Measurements from ENCODE around the gene NAGS. TPM values are rescaled to one million over a fixed set of nuclear protein-coding genes. Genes with fewer than 3 reads are reported as not detected.
A peak's percentile ranks its signal among the peaks of the same experiment; 100 is the strongest.
"Not testable (repeated sequence)": the region's sequence is repeated elsewhere in the genome, so short reads cannot be mapped to it uniquely, and the experiment has no call there.

Gene NAGS
- polyA plus RNA-seq, 6 donors from 2014 or later = 0.57 to 1.8 (median 0.90) TPM; not detected in 1

DNA sequence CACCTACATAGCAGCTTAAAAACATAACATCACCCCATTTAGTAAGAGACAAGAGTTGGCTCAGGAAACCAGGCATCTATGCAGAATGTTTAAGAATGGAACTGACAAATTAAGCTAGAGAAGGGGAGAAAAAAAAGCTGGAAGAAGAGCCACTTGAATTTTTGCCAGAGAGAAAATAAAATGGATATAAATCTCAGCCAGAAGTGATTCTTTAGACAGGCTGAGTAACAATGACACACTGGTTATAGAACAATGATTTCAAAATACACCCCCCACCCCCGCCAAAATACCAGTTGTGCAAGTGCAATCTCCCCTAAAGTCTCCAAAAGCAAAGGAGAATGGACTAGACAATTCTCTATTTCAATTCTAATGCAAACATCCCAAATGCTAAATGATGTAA lies 39.6 kb downstream of the NAGS start:
- DNase-seq = no peak
- Mint-ChIP-seq H3K27ac (peak overlapping the region in 1 of 6 donors; percentile 79), H3K27me3 (no peaks in the 10 kb centered on the region), H3K4me1 (peaks cover 9 to 18% (median 10%) of the 10 kb centered on the region in 3 donors), H3K4me3 (no peak overlapping the region), H3K36me3 (peaks cover 0 to 4% of the 10 kb centered on the region in 2 donors), H3K9me3 (no peaks in the 10 kb centered on the region)
- no peak for ATAC-seq (ENCODE audit: low read depth in 2 of 2)

DNA sequence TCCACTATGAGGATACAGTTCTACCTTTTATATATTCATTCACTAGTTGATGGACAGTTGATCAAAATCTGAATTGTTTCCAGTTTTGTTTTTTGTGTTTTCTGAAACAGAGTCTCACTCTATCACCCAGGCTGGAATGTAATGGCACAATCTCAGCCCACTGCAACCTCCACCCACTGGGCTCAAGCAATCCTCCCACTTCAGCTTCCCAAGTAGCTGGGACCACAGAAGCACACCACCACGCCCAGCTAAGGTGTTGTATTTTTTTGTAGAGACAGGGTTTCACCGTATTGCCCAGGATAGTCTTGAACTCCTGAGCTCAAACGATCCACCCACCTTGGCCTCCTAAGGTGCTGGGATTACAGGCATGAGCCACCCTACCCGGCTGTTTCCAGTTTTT lies 41.1 kb downstream of the NAGS start:
- H3K36me3 Mint-ChIP-seq = peaks cover 0 to 4% of the 10 kb centered on the region in 2 donors
- H3K27ac Mint-ChIP-seq = peak overlapping the region in 1 of 6 donors; percentile 15
- DNase-seq = no peak
- H3K4me1 Mint-ChIP-seq = peaks cover 7 to 18% (median 9%) of the 10 kb centered on the region in 3 donors
- H3K4me3 Mint-ChIP-seq = no peak overlapping the region
- no peaks in the 10 kb centered on the region for H3K27me3 Mint-ChIP-seq
- H3K9me3 Mint-ChIP-seq = no peaks in the 10 kb centered on the region
- no peak for ATAC-seq (ENCODE audit: low read depth in 2 of 2)

DNA sequence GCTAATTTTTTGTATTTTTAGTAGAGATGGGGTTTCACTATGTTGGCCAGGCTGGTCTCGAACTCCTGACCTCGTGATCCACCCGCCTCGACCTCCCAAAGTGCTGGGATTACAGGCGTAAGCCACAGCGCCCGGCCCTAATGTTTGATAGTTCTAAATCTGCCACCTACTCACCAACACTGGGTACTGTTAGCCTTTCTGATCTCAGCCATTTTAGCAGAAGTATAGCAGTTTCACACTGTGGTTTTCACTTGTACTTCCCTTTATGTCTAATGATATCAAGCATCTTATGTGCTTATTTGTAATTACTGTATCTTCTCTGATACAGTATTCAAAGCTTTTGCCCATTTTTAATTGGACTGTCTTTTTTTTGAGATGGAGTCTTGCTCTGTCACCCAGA lies 42.5 kb downstream of the NAGS start:
- not testable (repeated sequence) for H3K27me3 Mint-ChIP-seq, H3K36me3 Mint-ChIP-seq
- peak overlapping the region in 2 of 6 donors; percentile 81 to 90 for H3K27ac Mint-ChIP-seq

DNA sequence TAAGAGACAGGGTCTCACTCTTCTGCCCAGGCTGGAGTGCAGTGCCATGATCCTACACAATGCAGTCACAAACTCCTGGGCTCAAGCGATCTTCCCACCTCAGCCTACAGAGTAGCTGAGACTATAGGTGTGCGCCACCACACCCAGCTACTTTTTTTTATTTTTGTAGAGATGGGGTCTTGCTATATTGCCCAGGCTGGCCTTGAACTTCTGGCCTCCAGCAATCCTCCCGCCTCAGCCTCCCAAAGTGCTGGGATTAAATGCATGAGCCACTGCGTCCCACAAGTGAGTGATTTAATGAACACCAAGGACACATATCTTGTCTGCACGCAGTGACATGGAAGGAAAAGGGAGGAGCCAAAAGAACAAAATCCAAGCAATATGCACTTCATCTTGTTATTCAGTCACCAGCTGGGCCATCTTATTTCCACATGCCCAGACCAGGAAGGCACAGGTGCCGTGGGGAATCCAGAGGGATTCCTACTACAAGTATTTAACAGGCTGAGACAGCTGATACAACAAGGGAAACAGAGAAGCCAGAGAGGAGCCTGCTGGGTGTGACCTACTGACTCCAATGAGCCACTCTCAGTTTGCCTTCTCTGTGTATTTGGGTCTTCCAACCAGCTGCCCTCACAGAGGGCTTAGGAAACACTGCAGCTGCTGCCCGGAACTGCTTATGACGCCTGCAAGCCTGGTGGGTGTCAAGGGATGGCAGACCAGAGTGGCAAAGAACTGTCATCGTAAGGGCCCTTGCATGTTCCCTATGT lies 45.1 kb downstream of the NAGS start:
- peak overlapping the region in 2 of 6 donors; percentile 42 to 72 for H3K27ac Mint-ChIP-seq
- H3K4me1 Mint-ChIP-seq = peaks cover 10 to 17% (median 11%) of the 10 kb centered on the region in 3 donors
- H3K27me3 Mint-ChIP-seq = no peaks in the 10 kb centered on the region
- no peaks in the 10 kb centered on the region for H3K9me3 Mint-ChIP-seq
- ATAC-seq (ENCODE audit: low read depth in 2 of 2) (no peak), DNase-seq (no peak)
- no peak overlapping the region for H3K4me3 Mint-ChIP-seq
- peaks cover 8 to 9% of the 10 kb centered on the region in 2 donors for H3K36me3 Mint-ChIP-seq

More for the DNA sequence above, 42.5 kb downstream of the NAGS start:
- peak in 1 of 2 donors; percentile 43 for ATAC-seq (ENCODE audit: low read depth in 2 of 2)
- not testable (repeated sequence) for H3K4me3 Mint-ChIP-seq, H3K4me1 Mint-ChIP-seq, H3K9me3 Mint-ChIP-seq, DNase-seq

DNA sequence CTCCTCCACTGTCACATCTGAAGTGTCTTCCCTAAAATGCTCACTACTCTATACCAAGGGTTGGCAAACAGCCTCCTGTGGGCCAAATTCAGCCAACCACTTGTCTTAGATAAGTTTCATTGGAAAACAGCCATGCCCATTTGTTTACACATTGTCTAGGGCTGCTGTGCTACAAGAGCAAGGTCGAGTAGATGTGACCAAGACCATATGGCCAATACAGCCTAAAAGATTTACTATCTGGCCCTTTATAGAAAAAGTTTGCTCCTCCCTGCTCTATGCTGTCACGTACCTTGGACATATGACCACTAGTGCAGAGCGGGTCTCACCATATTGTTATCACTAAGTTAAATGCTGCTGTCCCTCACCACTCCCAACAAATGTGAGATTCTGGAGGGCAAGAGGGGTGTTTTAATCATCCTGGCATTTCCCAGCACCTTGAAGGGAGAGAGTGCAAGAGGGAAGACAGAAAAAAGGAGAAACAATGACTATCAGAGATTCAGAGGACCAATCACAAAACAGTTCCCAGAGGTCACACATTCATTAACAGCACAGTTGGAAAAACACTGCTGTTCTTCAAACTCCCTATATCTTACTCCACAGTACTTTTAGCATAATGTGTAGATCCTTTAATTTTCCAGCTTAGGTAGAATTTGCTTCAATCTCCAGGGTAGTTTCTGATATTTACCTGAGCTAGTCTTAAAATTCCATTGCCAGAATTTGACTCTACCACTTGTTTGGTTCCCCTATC lies 48.9 kb downstream of the NAGS start:
- no peak overlapping the region for H3K4me3 Mint-ChIP-seq

More for the DNA sequence above, 48.9 kb downstream of the NAGS start:
- no peaks in the 10 kb centered on the region for H3K27me3 Mint-ChIP-seq
- H3K36me3 Mint-ChIP-seq = peaks cover 5 to 8% of the 10 kb centered on the region in 2 donors
- peaks cover 13 to 21% (median 14%) of the 10 kb centered on the region in 3 donors for H3K4me1 Mint-ChIP-seq
- no peaks in the 10 kb centered on the region for H3K9me3 Mint-ChIP-seq
- ATAC-seq (ENCODE audit: low read depth in 2 of 2) (no peak), DNase-seq (no peak)
- H3K27ac Mint-ChIP-seq = peak overlapping the region in 3 of 6 donors; percentile 15 to 29 (median 27)

Other genes starting within 250 kb of the NAGS start
- gene SOST, start 245.8 kb upstream of the NAGS start, polyA plus RNA-seq (ENCODE audit: low read depth in 6 of 6) = not detected
- 10 to 100 TPM in 1 of 6 donors, 1 to 10 TPM in 5; 1.7 to 10.5 (median 6.6) TPM for gene DUSP3, start 225.6 kb upstream of the NAGS start, polyA plus RNA-seq (ENCODE audit: low read depth in 6 of 6)
- gene CFAP97D1, start 224.2 kb upstream of the NAGS start, polyA plus RNA-seq (ENCODE audit: low read depth in 6 of 6) = not detected
- gene MPP3, start 171.5 kb upstream of the NAGS start, polyA plus RNA-seq (ENCODE audit: low read depth in 6 of 6) = not detected
- gene CD300LG, start 157.4 kb upstream of the NAGS start, polyA plus RNA-seq (ENCODE audit: low read depth in 6 of 6) = not detected
- under 1 TPM in 1 of 6 donors, not detected in 5; 0.18 TPM for gene MPP2, start 97.1 kb upstream of the NAGS start, polyA plus RNA-seq (ENCODE audit: low read depth in 6 of 6)
- gene PPY, start 62.1 kb upstream of the NAGS start, polyA plus RNA-seq (ENCODE audit: low read depth in 6 of 6) = not detected
- gene PYY, start 50.7 kb upstream of the NAGS start, polyA plus RNA-seq (ENCODE audit: low read depth in 6 of 6) = not detected
- gene TMEM101, start 10.3 kb downstream of the NAGS start, polyA plus RNA-seq (ENCODE audit: low read depth in 6 of 6) = 10 to 100 TPM; 25.7 to 34.2 (median 28.9) TPM
- 10 to 100 TPM; 48.1 to 99.0 (median 80.5) TPM for gene LSM12, start 62.0 kb downstream of the NAGS start, polyA plus RNA-seq (ENCODE audit: low read depth in 6 of 6)
- 10 to 100 TPM; 19.2 to 28.0 (median 24.6) TPM for gene G6PC3, start 66.1 kb downstream of the NAGS start, polyA plus RNA-seq (ENCODE audit: low read depth in 6 of 6)
- 10 to 100 TPM; 27.5 to 79.5 (median 41.2) TPM for gene HDAC5, start 119.0 kb downstream of the NAGS start, polyA plus RNA-seq (ENCODE audit: low read depth in 6 of 6)
- gene HROB, start 137.3 kb downstream of the NAGS start, polyA plus RNA-seq (ENCODE audit: low read depth in 6 of 6) = 1 to 10 TPM in 3 of 6 donors, under 1 TPM in 2, not detected in 1; 0.63 to 1.4 (median 1.2) TPM
- under 1 TPM in 4 of 6 donors, not detected in 2; 0.19 to 0.43 (median 0.31) TPM for gene ASB16, start 166.1 kb downstream of the NAGS start, polyA plus RNA-seq (ENCODE audit: low read depth in 6 of 6)
- gene TMUB2, start 182.3 kb downstream of the NAGS start, polyA plus RNA-seq (ENCODE audit: low read depth in 6 of 6) = 10 to 100 TPM; 39.7 to 69.9 (median 44.8) TPM
- gene ATXN7L3, start 195.3 kb downstream of the NAGS start, polyA plus RNA-seq (ENCODE audit: low read depth in 6 of 6) = 10 to 100 TPM in 3 of 6 donors, 1 to 10 TPM in 3; 6.6 to 14.4 (median 9.4) TPM
- 10 to 100 TPM; 20.2 to 77.3 (median 43.0) TPM for gene UBTF, start 215.1 kb downstream of the NAGS start, polyA plus RNA-seq (ENCODE audit: low read depth in 6 of 6)